ENCODE measurements around the gene RACGAP1. TPM values are rescaled to one million over a fixed set of nuclear protein-coding genes. Genes with fewer than 3 reads are reported as not detected.

RACGAP1 gene
- total and polyA plus RNA-seq, 2 of the 4 experiments (the other 2 are of a cell fraction) = 37.9 to 110 TPM

GRCh38 chr12:49944046-49944445 lies 81.2 kb downstream of the RACGAP1 start (continued):
- TF ChIP-seq CEBPB (IDR thresholded peaks at IDR 0.05; ENCODE audit: low read depth, low read length) = no peak
- no peak for TF ChIP-seq CHD1 (IDR thresholded peaks at IDR 0.05; ENCODE audit: low read depth, low read length)
- no peak for TF ChIP-seq BHLHE40 (IDR thresholded peaks at IDR 0.05; ENCODE audit: low read depth, low read length)
- no peak for TF ChIP-seq MAFK (IDR thresholded peaks at IDR 0.05; ENCODE audit: low read depth, low read length)

GRCh38 chr12:49943625-49943960 lies 81.7 kb downstream of the RACGAP1 start:
- no peak overlapping the region for H2BK15ac ChIP-seq (ENCODE audit: low read depth, low read length)
- H3K23ac ChIP-seq (ENCODE audit: low read depth, low read length) = no peak overlapping the region
- H3K27ac ChIP-seq (ENCODE audit: insufficient read depth, low read length) = no peak overlapping the region
- H2AK9ac ChIP-seq (replicated peaks; ENCODE audit: low read depth, low read length, poor library complexity) = no peak overlapping the region
- DNase-seq (no peak), ATAC-seq (ENCODE audit: low read depth) (no peak)
- H3K4me2 ChIP-seq (ENCODE audit: low read depth, low read length) = no peak overlapping the region
- BruUV-seq (replicated peaks) = no TSS peak
- H3K14ac ChIP-seq (replicated peaks; ENCODE audit: low read depth, low read length) = no peak overlapping the region
- no peaks in the 10 kb centered on the region; the same call in 1 of the 2 replicates for H3K4me1 ChIP-seq (ENCODE audit: control insufficient read depth, insufficient read depth, low read length)
- no peaks in the 10 kb centered on the region for H3K79me1 ChIP-seq (ENCODE audit: low read depth in 1 of 2, low read length in 2 of 2)
- WGBS, 2 experiments (ENCODE audit: extremely low coverage in 2 of 2, insufficient read length in 1 of 2) = 86% methylated on average over 1 of the region's 1 CpG; no CpG with 5 or more reads in 1 of the 2 experiments
- no peaks in the 10 kb centered on the region for H3K9me3 ChIP-seq (ENCODE audit: control insufficient read depth, insufficient read depth, low read length)
- H4K5ac ChIP-seq (ENCODE audit: low read depth, low read length) = no peak overlapping the region
- ChIA-PET POLR2A (ENCODE audit: unreplicated experiment) (interaction anchor here (0.6 kb wide), 1 partner anchor 9 kb away, joined by 3 read pairs; no protein-coding TSS in a partner anchor), CTCF (no interaction called here)
- intact Hi-C loops (cut with micrococcal nuclease) = no loop called here
- H4K20me1 ChIP-seq (ENCODE audit: insufficient read depth, low read length) = no peaks in the 10 kb centered on the region
- no peak overlapping the region for H3K56ac ChIP-seq (ENCODE audit: extremely low read depth, insufficient read depth, low read length)
- H2AK5ac ChIP-seq (ENCODE audit: low read depth, low read length) = no peak overlapping the region
- H3K18ac ChIP-seq (ENCODE audit: low read depth, low read length) = no peak overlapping the region
- H3K27me3 ChIP-seq (ENCODE audit: control insufficient read depth, insufficient read depth, low read length) = no peaks in the 10 kb centered on the region
- no peak overlapping the region for H2BK120ac ChIP-seq (ENCODE audit: low read depth, low read length)
- H2BK20ac ChIP-seq (ENCODE audit: low read depth, low read length) = no peak overlapping the region
- H3K4ac ChIP-seq (ENCODE audit: low read depth, low read length) = no peak overlapping the region
- H3K9ac ChIP-seq (ENCODE audit: low read depth, low read length) = no peak overlapping the region
- in situ Hi-C loops (cut with MboI; ENCODE audit: low sequenced_read_pairs) = no loop called here
- dilution Hi-C loops (cut with HindIII; ENCODE audit: low sequenced_read_pairs, unreplicated experiment) = no loop called here
- H3K9me1 ChIP-seq (ENCODE audit: insufficient read depth, low read length) = 0 out of 2 replicates have a peak, but pooled peaks cover 3% of the 10 kb centered on the region
- TF ChIP-seq FOS (IDR thresholded peaks at IDR 0.05; ENCODE audit: low read depth, low read length) (no peak), CHD1 (IDR thresholded peaks at IDR 0.05; ENCODE audit: low read depth, low read length) (no peak), RAD21 (IDR thresholded peaks at IDR 0.05; ENCODE audit: low read length) (no peak), NFE2L2 (IDR thresholded peaks at IDR 0.05; ENCODE audit: low read depth, low read length) (no peak), USF2 (IDR thresholded peaks at IDR 0.05; ENCODE audit: low read depth, low read length) (no peak), MXI1 (IDR thresholded peaks at IDR 0.05; ENCODE audit: borderline replicate concordance, low read depth, low read length) (no peak), MAZ (IDR thresholded peaks at IDR 0.05; ENCODE audit: borderline replicate concordance, low read depth, low read length) (no peak), POLR2A (IDR thresholded peaks at IDR 0.05; ENCODE audit: low read depth, low read length) (no peak), RCOR1 (IDR thresholded peaks at IDR 0.05; ENCODE audit: insufficient replicate concordance, low read length) (no peak), SMC3 (IDR thresholded peaks at IDR 0.05; ENCODE audit: low read depth, low read length) (no peak), MAFK (IDR thresholded peaks at IDR 0.05; ENCODE audit: low read depth, low read length) (no peak), ELK1 (IDR thresholded peaks at IDR 0.05; ENCODE audit: borderline replicate concordance, low read depth, low read length) (no peak)
- no peak overlapping the region for H4K8ac ChIP-seq (ENCODE audit: low read depth in 2 of 2, low read length in 2 of 2)
- no peak overlapping the region for H3K4me3 ChIP-seq (ENCODE audit: insufficient read depth, low read depth, low read length)
- H2BK5ac ChIP-seq (ENCODE audit: low read depth, low read length, poor library complexity, severe bottlenecking) = no peak overlapping the region
- H2AFZ ChIP-seq (replicated peaks; ENCODE audit: low read length, poor library complexity) = no peak overlapping the region
- H3K36me3 ChIP-seq (ENCODE audit: control insufficient read depth, insufficient read depth, low read length) = no peaks in the 10 kb centered on the region
- H4K91ac ChIP-seq (ENCODE audit: insufficient read depth, low read depth, low read length) = no peak overlapping the region

Measured in IMR-90 (cell line).